GM18498 (cell line): Measurements from ENCODE around the gene TNS1.

Experiments
- ATAC-seq: cut with Tn5 transposase; IDR thresholded peaks from one replicate; pipeline ENCODE4 v1.9.1; 2021; ENCODE audit warnings: mild to moderate bottlenecking, moderate library complexity; ENCODE audit not compliant: unreplicated experiment

Gene TNS1

DNA sequence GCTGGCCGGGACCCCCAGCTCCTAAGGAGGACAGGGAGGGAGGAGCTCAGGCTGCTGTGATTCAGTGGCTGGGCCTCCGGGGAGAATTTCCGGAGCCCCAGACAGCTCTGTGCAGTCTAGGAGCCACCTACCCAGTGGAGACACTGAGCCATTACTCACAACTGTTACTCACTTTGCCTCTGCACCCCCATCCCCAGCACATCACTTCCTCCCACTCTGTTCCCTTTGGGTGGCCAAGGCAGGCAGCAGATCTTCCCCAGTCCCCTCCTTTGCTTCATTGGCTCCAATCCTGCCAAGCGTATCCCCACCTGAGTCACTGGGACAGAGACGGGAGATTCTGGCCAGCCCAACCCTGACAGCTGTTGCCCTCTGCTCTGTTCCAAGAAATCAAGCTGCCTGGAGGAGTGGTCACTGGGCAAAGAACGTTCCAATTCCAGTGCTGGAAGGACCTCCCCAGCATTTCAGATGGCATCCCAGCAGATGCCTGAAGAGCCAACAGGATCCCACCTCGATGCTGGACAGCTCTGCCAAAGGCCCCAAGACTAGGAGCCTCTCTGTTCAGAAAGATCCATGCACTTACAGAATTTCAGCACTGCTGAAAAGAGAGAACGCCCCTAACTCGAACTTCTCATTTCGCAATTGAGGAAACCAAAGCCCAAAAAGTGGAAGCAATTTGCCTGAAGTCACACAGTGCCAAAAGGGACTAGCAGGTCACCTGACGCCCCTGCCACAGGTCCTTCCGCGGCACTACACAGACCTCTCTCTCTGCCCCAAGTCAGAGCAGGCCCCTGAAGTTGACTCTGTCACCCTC is 68.3 kb downstream of the TNS1 start:
- no peak for ATAC-seq

DNA sequence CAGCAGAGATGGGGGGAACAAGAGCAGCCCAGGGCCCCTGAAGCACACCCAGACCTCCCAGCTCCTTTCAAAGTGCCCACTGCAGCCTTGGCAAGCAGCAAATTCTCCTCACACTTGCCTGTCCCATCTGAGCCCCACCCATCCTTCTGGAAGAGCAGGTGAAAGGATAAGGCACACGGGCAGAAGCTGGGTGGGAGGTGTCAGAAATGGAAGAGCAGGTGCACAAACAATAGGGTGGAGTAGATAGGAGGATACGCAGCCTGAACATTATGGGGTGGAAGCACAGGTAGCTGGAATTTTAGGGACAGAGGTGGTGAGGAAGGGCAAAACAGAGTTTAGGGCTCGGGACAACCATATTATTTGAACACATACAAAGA is 69.2 kb downstream of the TNS1 start:
- no peak for ATAC-seq

DNA sequence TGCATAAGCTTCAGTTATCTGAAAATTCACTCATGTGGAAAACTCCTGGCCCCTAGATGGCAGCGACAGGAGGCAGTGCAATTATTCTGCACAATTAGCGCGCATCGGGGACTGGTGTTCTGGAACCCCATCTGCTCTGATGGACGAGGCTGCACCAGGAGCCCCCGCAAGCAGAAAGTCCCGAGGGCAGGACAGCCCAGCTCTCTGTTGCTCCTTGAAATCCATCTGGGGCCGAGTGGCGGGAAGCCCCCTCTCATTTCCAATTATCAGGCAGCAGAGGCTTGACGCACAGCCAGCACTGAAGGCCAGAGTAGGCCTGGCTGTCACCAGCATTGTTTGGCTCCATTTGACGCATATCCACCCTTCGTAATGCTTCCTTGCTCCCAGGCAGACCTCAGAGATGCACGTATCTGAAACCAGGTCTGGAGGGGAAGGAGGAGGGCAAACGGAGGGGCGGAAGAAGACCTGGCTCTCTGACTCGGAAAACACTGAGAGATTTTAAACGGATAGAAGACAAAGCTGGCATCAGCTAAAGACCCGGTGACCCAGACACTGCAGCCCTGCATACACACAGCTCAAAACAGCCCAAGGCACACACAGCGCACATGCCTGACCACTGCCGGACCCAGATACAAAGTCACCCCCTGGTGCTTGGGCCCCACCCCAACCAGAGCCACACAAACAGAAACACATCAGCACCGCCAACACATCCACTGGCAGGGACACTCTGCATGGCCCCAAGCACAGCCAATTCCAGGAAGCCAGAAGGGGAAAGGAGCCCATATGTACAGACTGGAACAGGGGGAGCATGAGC is 69.8 kb downstream of the TNS1 start:
- no peak for ATAC-seq

DNA sequence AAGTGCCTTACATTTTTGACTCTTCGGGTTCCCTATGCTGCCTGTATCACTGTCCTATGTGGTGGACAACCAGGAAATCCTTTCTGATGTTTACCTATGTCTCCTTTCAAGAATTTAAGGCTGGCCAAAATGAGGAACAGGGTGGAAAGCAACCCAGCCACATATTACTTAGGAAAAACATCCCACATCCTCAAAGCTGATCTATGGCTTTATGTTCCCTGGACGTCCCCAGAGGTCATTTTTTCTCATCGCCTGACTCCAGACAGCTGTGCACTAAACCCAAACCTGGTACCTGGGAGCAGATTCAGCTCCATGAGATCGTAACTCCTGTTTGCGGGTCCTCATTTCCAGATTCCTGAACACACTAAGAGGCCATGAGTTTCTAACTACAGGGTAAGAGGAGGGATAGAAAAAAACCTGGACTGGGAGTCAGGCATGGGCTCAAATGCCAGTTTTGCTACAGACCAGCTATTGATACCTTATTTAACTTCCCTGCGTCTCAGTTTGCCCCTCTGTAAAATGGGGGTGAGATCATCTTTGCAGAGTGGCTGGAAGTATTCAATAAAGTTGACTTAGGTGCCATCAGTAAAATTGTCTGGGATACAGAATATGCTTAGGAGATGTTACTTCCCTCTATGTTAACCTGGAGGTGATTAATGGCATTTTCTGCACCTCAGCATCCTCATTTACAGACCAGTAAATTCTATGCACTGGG is 70.8 kb downstream of the TNS1 start:
- ATAC-seq, result no peak

DNA sequence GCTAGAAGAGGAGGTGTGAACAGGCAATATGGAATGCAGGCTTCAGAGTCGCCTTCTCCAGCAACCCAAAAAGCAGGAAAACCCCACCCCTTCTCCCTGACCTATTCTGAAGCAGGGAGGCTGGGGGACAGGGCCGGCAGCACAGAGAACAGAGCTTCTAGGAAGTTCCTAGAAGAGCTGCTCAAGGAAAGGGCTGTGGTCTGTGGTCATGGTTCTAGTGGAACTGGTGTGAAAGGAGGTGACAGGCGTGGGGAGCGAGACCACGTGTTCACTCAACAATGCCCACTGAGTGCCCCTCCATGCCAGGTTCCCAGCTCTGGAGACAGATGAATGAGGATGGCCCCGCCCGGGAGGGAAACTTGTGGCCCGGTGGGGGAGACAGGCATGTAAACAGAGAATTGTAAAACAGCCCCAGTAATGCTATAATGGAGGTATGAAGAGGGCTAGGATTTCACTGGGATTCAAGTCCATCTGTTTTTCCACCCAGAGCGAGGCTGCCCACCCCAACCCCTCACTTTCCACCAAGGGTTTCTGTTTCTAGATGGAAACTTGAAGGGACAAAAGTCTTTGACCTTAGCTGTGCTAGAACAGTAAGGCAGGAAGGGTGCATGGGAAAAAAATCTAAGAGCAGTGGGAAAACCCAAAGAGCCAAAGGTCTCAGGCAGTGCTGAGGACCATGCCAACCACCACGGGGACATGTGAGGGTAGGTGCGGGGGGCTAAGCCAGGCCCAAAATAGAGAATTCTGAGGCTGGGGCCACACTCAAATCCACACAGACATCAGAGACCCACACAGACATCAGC is 71.8 kb downstream of the TNS1 start:
- ATAC-seq, result no peak

DNA sequence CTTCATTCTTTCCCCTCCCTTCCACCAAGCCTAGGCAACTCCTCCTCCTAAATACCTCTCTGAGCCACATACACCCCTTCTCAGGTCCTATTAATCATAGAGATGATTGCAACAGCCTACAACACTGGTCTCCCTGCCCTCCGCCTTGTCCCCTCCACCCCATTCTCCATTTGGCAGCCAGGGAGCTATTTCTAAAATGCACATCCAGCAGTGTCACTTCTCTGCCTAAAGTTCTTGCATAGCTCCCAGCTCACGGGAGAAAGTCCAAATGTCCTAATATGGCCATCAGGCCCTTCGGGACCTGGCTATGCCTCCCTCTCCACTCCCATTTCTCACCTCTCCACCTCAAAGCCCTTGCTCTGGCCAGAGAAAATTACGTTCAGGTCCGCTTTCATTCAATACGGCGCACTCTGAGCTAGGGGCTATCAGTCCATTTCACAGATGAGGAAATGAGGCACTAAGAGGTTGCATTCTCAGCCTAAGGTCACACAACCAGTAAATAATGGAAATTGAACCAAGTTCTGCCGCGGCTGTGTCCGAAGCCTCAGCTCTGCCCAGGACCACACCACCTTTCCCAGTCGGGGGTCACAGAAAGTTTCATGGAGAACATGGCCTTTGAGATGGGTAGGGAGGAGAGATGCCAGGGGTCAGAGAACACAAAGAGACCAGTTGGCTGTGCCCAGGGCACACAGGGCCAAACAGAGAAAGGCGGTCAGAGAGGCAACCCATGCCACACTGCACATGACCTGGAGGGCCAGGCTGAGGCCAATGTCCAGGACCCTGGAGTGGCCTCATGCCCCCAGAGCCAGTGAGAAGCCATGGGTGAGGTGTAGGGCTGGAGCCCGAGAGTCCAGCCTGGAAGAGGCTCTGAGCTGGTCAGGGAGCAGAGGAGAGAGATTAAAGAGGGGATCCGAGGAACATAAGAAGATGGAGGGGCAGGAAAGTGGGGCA is 72.8 kb downstream of the TNS1 start:
- ATAC-seq, result no peak

DNA sequence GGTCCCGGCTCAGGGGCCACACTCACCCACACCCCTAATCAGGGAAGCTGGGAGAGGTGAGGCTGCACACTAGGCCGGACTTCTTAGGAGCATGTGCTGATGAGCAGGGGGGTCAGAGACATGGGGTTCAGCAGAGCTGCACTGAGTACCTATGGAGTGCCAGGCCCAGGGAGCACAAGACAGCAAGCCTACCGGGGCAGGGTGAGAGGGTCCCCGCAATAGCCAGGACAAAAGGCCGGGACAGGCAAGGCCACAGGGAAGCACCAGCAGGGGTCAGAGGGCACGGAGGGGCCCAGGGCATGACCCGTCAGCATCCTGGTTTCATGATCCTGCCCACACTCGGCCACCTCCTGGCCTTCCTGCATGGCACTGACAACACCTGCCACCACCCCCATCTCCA is 73.5 kb downstream of the TNS1 start:
- ATAC-seq, result no peak

DNA sequence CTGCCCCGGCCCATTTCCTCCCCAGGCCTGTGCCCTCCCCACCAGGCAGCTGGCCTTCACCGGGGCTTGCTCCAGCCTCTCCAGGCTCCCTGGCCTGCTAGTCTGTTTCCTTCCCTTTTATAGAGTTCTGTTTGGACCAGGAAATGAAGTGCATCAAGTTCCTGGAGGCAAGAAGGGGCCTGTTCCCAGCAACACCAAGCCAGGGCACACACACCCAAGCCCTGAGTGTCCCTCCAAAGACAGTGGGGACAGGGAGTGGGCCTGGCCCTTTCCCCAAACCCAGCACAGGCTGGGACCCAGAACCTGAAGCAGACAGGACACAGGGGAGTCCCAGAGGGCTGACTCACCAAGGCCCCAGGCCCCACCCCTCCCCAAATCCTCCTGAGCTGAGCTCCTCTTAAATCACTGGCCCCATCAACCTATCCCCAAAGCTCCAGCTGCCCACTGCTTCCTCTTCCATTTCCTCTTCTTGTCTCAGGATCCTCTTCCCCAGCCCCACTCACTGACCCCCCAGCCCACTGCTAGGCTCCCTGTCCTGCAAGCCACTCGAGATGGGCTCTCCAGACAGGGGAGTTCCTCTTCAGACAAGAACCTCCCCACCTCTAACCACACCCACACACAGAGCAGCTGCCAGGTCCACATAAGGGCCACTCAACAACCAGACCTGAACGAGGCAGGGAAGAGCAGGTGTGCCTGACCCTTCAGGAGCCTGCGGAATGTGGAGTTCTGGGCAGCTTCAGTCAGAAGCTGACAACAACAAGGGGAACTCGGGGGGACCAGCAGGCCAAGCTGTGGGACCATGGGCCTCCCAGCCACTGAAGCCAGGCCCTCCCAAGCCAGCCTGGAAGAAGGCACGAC is 74.2 kb downstream of the TNS1 start:
- ATAC-seq, result no peak

DNA sequence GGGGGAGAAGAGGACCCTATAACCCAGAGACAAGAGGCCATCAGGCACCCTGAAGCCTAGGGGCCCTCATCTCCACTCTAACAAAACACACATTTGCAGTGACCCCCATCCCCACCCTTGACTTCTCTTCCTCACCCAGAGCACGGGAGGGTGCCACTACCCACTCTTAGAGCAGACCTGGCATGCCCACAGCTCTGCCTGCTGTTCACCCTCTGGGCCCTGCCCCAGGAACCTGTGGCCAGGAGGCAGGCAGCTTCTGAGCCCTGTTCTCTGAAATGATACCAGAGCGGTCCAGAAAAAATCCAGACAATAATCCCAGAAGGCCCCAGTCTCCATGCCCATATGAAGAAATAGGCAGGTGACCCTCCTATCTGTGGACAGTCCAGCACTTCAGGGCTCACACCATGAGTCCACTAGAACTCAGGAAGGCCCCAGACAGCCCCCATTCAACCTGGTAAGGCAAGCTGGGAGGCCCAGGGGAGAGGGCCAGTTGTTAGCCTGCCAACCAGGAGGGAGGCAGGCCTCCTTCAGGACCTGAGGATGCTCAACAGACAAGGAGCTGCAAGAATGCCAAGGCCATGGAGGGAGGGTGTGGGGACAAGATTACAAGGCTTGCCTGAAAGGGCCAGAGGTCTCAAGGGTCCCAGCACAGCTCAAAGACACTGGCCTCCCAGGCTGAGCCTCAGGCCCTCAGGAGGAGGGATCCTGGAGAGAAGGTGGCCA is 75.0 kb downstream of the TNS1 start:
- ATAC-seq, result no peak

DNA sequence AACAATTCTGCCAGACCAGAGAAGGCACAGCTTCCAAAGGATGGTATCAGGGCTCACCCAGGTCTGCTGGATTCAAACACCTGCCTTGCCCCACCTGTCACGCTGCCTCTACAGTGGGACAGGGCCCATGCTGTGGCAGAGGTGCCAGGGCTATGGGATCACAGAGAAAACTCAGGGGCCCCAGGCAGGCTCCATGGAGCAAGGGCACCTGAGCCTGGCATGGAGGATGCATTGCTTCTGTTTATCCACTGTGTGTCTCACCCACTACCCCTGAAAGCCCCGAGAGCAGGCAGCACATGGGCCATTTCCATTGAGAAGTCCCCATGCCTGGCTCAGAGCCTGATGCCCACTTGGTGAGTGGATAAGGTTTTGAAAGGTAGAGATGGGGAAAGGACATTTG is 76.0 kb downstream of the TNS1 start:
- no peak for ATAC-seq

DNA sequence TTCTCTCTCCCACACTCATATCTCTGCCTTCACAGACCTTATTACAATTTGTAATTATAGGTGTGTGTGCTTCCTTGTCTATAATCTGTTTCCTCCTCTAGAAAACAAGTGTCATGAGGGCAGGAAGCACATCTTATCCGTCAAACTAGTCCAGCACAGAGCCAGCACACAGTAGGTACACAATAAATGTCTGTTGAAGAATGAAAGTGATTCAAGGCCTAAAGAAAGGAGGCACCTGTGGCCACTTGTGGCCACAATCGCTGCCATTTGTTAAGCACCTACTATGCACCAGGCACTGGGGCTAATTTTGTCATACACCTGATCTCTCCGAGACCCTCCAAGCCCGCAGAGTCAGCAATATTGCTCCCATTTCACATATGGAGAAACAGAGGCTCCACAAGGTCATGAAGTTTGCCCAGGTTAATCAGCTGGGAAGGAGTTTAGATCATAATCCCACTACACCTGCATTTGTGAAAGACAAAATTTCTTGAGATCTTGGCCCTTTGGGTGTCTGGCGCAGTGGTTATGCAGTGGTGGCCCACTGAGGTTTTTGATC is 78.4 kb downstream of the TNS1 start:
- ATAC-seq, result no peak

DNA sequence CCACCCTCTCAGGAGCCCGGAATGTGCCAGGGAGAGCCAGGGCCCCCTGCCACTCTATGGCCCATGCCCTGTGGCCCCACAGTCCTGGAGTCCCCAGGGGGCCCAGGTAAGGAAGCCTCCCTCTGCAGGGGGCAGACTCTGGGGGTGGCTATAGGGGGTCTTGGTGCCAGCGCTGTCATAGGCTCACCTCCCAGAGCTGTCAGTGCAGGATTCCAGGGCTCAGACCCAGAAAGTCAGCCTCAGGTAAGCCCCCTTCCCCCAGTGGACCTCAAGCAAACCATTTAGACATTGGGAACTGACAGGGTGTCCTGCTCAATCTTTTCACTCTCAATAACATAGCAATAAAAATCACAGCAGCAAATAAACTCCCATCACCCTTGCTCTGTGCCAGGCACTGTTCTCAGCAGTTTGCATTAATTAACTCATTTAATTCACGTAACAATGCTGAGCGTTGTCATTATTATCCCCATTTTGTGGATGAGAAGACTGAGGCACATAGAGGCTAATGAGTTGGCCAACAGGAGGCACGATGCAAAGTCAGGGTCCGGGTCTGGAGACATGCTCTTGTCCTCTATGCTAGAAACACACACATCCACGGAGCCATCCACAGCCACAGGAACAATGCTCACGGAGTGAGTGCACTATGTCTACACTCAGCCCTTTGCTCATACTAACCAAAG is 79.6 kb downstream of the TNS1 start:
- no peak for ATAC-seq

DNA sequence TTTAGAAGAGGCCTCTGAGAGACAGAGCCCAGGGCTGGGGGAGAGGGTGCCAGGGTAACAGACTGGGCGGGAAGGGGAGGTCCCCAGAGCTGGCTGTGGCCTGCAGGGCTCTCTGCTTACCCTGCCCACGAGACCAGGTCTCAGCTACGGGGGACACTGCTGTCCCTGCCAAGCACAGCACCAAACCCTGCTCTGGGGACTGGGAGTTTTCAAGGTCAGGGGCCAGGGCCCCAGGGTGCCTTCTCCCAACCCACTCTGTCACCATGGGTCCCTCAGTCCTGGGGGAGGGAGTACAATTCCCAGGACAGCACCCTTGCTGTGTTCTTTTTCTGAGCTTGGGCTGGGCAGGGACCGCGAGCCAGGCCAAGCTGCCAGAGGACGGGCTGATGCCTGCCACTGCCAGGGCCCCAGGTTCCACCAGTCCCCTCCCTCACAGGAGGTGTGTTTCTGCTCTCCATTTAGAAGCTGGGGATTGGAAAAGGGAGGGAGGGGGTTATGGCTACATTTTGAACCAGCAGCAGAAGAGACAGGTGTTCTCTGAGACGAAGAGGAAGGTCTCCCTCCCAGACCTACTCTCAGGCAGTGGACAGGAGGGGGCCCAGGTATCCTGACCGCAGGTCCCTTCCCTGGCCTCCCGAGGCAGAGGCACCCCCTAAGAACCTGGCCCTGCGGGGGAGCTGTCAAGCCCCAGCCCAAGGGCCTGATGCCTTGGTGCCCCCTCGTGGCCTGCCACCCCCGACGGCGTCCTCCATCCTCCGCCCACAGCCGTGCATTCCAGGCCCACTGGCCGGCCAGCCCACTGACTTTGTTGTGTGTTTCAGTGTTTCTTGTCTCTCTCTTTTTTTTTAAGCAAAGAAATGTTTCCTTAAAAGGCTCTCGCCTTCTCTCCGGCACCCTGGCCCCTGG is 80.4 kb downstream of the TNS1 start:
- ATAC-seq, result no peak

DNA sequence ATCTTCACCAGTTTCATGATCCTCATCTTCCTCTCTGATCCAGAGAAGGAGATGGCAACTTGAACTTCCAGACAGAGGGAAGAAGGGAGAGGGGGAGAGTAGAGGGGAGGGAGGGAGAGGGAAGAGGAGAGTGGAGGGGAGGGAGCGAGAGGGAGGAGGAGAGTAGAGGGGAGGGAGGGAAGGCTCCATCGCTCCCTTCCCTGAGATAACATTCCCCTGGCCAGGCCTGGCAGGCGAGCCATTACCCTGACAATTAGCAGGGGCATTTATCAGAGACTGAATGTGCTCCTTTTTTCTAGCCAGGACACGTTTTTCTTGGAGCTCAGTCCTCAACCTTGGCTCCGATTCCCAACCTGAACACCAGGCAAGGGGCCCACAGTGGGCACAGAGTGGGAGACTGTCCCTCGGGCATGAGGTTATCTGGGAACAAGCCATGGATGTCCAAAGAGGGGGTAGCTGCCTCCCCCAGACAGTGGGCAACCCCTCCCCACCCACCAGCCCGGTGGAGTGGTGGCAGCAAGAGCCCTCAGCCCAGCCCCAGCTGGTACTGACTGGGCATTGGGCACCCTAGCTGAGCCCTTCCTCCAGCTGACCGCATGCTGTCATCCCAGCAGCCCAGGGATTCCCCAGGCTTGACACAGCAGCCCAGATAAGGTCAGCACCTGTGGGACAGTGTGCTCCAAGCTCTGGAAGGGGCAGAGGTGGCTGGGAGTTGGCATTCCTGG is 81.8 kb downstream of the TNS1 start:
- no peak for ATAC-seq

DNA sequence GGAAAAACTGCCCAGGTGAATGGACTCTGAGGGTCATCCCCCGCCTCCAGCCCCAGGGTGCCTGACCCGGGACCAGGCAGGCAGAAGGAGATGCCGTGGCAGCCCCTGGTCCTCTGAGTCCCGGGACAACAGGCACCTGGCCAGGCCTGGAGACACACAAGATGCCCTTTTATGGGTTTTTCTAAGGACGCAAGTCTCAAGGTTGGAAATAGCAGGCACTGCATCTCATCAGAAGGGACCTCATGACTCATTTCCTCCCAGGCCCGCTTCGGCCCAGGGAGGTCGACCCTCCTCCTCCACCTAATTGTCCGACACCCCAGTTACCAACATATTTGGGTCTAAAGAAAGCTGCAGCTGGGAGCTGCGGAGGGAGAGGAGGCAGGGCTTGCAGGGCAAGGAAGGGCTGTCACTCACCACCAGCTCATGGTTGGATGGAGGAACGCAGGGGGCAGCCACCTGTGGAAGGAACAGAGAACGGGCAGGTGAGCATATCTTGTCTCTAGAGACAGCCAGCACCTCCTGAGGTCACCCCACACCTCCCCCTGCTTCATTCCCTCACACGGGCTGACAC is 82.9 kb downstream of the TNS1 start:
- ATAC-seq, result no peak
